PC-9 (cell line): ENCODE measurements around the gene POLRMT. TPM values are rescaled to one million over a fixed set of nuclear protein-coding genes. Genes with fewer than 3 reads are reported as not detected.
"Not testable (repeated sequence)": the region's sequence is repeated elsewhere in the genome, so short reads cannot be mapped to it uniquely, and the experiment has no call there.

Experiments
- BruUV-seq: library from RNA; stranded (reverse); fragments of 400-500 nt; replicated peaks from 2 replicates; lab custom pipeline; 2021; lab: Mats Ljungman, UMichigan
- CTCF ChIA-PET: fragments of 300-600 bp; sonication (Branson Sonifier 250); formaldehyde crosslinking; loops from one replicate; lab custom pipeline; 2022; ENCODE audit warnings: antibody characterized with exemption; lab: Charles Lee
- POLR2A ChIA-PET: fragments of 300-600 bp; sonication (Branson Sonifier 250); formaldehyde crosslinking; loops from one replicate; lab custom pipeline; 2022; ENCODE audit warnings: antibody characterized with exemption; ENCODE audit not compliant: unreplicated experiment; lab: Charles Lee
- DNase-seq, 2 experiments: peaks; one replicate each; pipeline versions ENCODE4 v3.0.0 to v3.0.0-alpha.2; 2015 to 2022; ENCODE audit warnings: mixed read lengths in 1 of 2
- H2AFZ ChIP-seq: fragments of 200-600 bp; sonication (generic); 2 replicates; pipeline ENCODE4 v1.8.1; 2017; ENCODE audit warnings: antibody characterized with exemption
- H3F3A ChIP-seq: fragments of 200-600 bp; sonication (generic); 2 replicates; pipeline ENCODE4 v1.8.1; 2017; ENCODE audit warnings: antibody characterized with exemption, mild to moderate bottlenecking, low read depth; ENCODE audit not compliant: insufficient read depth
- H3K27ac ChIP-seq: fragments of 200-600 bp; sonication (generic); 2 replicates; pipeline ENCODE4 v1.6.1; 2016; ENCODE audit warnings: mixed run types
- H3K27me3 ChIP-seq: fragments of 200-600 bp; sonication (generic); 2 replicates; pipeline ENCODE4 v1.6.1; 2016; ENCODE audit warnings: low read depth, mixed run types; ENCODE audit not compliant: insufficient read depth
- H3K36me3 ChIP-seq: fragments of 200-600 bp; sonication (generic); 2 replicates; pipeline ENCODE4 v1.6.1; 2016; ENCODE audit warnings: low read depth, mixed run types
- H3K4me1 ChIP-seq: fragments of 200-600 bp; sonication (generic); replicated peaks from 2 replicates; pipeline ENCODE4 v1.6.1; 2016; ENCODE audit warnings: mixed run types; ENCODE audit not compliant: insufficient read depth
- H3K4me2 ChIP-seq: fragments of 200-600 bp; sonication (generic); 2 replicates; pipeline ENCODE4 v1.6.1; 2017; ENCODE audit warnings: mixed run types
- H3K4me3 ChIP-seq: fragments of 200-600 bp; sonication (generic); 2 replicates; pipeline ENCODE4 v1.6.1; 2016; ENCODE audit warnings: mixed run types
- H3K79me2 ChIP-seq: fragments of 200-600 bp; sonication (generic); 2 replicates; pipeline ENCODE4 v1.6.1; 2017; ENCODE audit warnings: low read depth, mixed run types
- H3K9me2 ChIP-seq: fragments of 200-600 bp; sonication (generic); 2 replicates; pipeline ENCODE4 v1.8.1; 2017; ENCODE audit warnings: mild to moderate bottlenecking; ENCODE audit not compliant: insufficient read depth
- H3K9me3 ChIP-seq: fragments of 200-600 bp; sonication (generic); 2 replicates; pipeline ENCODE4 v1.8.1; 2016; ENCODE audit warnings: low read depth; ENCODE audit not compliant: insufficient read depth
- H4K20me1 ChIP-seq: fragments of 200-600 bp; sonication (generic); 2 replicates; pipeline ENCODE4 v1.8.1; 2017; ENCODE audit not compliant: insufficient read depth
- EZH2 ChIP-seq: fragments of 200-600 bp; sonication (generic); IDR thresholded peaks from 2 replicates; pipeline ENCODE4 v1.8.0; 2017; ENCODE audit warnings: antibody characterized with exemption, low read depth
- intact Hi-C: fragments of 100-400 bp; cut with micrococcal nuclease; formaldehyde crosslinking; loops from one replicate; pipeline ENCODE4 v1.10.0; 2022; ENCODE audit not compliant: unreplicated experiment
- total RNA-seq: library from RNA; stranded (reverse); gene quantifications from 2 replicates; pipeline ENCODE4 v1.2.3, GENCODE V29; 2021
- TF ChIP-seq, protein P1 (sequence below): fragments of 200-600 bp; sonication (generic); conservative IDR thresholded peaks from 2 replicates; pipeline ENCODE4 v1.6.1; 2017; ENCODE audit warnings: mixed run types, antibody characterized with exemption, mild to moderate bottlenecking, moderate library complexity

Gene POLRMT
- total RNA-seq, 1 experiment from 2014 or later: 46.4 TPM

DNA sequence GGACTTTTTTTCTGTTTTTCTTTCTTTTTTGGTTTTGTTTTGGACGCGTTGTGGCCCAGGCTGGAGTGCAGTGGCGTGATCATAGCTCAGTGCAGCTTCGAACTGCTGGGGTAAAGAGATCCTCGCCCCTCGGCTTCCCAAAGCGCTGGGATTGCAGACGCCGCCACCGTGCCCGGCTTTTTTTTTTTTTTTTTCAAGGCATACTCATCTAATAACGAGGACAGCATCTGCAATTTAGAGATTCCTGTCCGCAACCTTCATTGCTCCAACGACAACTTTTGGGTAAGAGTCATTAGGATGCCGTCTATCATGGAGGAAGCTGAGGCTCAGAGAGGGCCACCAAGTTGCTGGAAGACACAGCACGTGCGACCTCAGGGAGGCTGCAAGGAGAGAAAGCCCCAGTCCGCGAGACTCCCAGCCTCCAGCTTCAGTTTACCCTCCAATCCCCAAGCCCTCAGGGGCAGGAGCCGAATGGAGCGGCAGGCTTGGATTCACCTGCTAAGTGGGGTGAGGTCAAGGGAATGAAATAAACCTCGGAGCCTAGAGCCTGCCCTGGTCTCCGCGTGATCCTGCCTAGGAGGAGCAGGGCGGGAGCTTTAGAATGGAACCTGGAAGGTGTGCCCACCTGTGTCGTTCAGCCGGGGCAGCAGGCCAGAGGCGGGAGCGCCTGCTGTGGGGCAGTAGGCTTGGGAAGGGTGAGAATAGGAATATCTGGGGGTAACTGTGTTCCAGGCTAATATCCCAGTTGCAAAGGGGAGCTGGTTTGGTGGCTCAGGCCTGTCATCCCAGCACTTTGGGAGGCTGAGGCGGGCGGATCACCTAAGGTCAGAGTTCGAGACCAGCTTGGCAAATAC is 676 bp upstream of the POLRMT start:
- Histone ChIP-seq H3K79me2 (peaks cover 34% of the 10 kb centered on the region), H3K4me1 (peaks cover 14% of the 10 kb centered on the region), H3K27ac (no peak overlapping the region), H3K4me3 (peak overlapping the region; percentile 87), H3K4me2 (peak overlapping the region; percentile 97), H3K9me2 (no peaks in the 10 kb centered on the region), H4K20me1 (peaks cover 8% of the 10 kb centered on the region), H3K36me3 (no peaks in the 10 kb centered on the region), H3K9me3 (no peaks in the 10 kb centered on the region), H3F3A (peaks cover 8% of the 10 kb centered on the region; the same call in 1 of the 2 replicates), H3K27me3 (no peaks in the 10 kb centered on the region), H2AFZ (peak overlapping the region; percentile 98)
- BruUV-seq: TSS peak; percentile 24
- peak in 1 of 2 experiments; percentile 16 for DNase-seq
- POLR2A ChIA-PET: no interaction called here
- TF ChIP-seq, protein P1, sequence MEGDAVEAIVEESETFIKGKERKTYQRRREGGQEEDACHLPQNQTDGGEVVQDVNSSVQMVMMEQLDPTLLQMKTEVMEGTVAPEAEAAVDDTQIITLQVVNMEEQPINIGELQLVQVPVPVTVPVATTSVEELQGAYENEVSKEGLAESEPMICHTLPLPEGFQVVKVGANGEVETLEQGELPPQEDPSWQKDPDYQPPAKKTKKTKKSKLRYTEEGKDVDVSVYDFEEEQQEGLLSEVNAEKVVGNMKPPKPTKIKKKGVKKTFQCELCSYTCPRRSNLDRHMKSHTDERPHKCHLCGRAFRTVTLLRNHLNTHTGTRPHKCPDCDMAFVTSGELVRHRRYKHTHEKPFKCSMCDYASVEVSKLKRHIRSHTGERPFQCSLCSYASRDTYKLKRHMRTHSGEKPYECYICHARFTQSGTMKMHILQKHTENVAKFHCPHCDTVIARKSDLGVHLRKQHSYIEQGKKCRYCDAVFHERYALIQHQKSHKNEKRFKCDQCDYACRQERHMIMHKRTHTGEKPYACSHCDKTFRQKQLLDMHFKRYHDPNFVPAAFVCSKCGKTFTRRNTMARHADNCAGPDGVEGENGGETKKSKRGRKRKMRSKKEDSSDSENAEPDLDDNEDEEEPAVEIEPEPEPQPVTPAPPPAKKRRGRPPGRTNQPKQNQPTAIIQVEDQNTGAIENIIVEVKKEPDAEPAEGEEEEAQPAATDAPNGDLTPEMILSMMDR: no peak
- TF ChIP-seq EZH2: no peak
- intact Hi-C loops: no loop called here
- CTCF ChIA-PET: interaction anchor here (1.2 kb wide), 1 partner anchor 128 kb away, joined by 6 read pairs; no protein-coding TSS in a partner anchor

DNA sequence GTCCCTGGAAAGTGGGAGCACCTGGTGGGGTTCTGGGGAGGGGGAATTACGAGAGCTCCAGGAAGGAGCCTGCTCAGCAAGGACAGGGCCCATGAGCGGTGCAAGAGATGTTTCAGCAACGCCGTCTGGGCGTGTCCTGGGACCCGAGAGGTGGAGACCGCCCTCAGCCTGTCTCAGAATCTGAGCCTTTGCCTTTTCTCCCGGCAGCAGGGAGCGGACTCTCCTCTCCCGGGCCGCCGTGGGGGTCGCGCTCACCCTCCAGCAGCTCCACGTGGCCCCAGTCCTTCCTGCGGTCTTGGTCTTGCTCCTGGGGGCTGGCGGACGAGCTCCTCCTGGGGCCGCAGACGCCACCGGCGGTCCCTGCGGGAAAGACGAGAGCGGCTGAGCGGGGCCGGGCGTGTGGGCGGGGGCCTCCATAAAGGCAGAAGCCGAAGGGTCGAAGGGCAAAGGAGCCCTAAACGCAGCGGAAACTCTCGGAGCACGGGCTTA is 714 bp downstream of the POLRMT start:
- H3K79me2 ChIP-seq: peaks cover 34% of the 10 kb centered on the region
- no peak overlapping the region for H3K27ac ChIP-seq
- H3K4me3 ChIP-seq: peak overlapping the region; percentile 87
- intact Hi-C loops: no loop called here
- H2AFZ ChIP-seq: peak overlapping the region; percentile 97
- no peak for TF ChIP-seq EZH2
- TF ChIP-seq, protein P1: no peak
- H3K4me2 ChIP-seq: peak overlapping the region; percentile 97
- 0 out of 2 replicates have a peak, but pooled peaks cover 7% of the 10 kb centered on the region for H3K36me3 ChIP-seq
- H3K9me3 ChIP-seq: no peaks in the 10 kb centered on the region
- H3K9me2 ChIP-seq: no peaks in the 10 kb centered on the region
- H3K27me3 ChIP-seq: no peaks in the 10 kb centered on the region
- peaks cover 8% of the 10 kb centered on the region for H3K4me1 ChIP-seq
- CTCF ChIA-PET: no interaction called here
- BruUV-seq: no TSS peak
- POLR2A ChIA-PET: interaction anchor here (0.6 kb wide), 1 partner anchor 79 kb away, joined by 6 read pairs; no protein-coding TSS in a partner anchor
- H3F3A ChIP-seq: 0 out of 2 replicates have a peak, but pooled peaks cover 8% of the 10 kb centered on the region
- DNase-seq: peak in 1 of 2 experiments; percentile 50
- peaks cover 11% of the 10 kb centered on the region for H4K20me1 ChIP-seq

DNA sequence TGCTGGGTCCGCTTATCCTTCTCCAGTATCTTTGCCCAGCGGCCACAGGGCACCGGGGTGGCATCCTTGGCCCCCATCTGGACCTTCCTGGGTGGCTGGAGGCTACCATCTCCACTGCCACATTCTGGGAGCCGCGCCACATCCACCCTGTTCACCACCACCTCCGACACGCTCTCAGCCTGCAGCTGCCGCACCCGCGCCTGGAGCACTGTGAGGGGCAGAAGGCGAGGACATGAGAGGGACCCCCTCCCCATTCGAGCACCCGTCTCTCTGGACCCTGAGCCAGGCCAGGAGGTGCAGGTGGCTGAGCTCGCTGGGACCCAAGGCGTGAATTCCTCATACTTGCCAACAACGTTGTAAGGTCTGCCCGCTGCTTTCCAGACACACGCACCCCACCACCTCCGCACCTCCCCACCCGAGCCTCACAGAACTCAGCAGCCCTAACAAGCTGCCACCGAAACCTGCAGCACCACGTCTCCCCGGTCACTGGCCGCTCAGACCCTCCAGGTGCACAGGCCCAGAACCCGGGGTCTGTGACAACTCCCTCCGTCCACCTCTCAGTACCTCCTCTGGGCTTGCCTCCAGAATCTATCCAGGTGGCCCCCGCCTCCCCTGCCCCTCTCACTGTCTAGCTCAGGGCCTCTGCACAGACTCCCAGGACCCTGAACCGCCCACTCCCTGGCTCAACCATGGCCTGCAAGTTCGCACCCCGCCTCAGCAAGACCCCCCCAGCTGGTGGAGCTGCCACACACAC is 3.2 kb downstream of the POLRMT start:
- no TSS peak for BruUV-seq
- intact Hi-C loops: no loop called here
- TF ChIP-seq, protein P1: no peak
- TF ChIP-seq EZH2: no peak
- Histone ChIP-seq H3K36me3 (0 out of 2 replicates have a peak, but pooled peaks cover 7% of the 10 kb centered on the region), H3K4me3 (no peak overlapping the region), H3F3A (0 out of 2 replicates have a peak, but pooled peaks cover 8% of the 10 kb centered on the region), H4K20me1 (peaks cover 11% of the 10 kb centered on the region), H3K79me2 (peaks cover 34% of the 10 kb centered on the region), H3K27ac (no peak overlapping the region), H3K4me1 (peaks cover 8% of the 10 kb centered on the region), H2AFZ (no peak overlapping the region), H3K9me3 (no peaks in the 10 kb centered on the region), H3K4me2 (no peak overlapping the region), H3K9me2 (no peaks in the 10 kb centered on the region), H3K27me3 (no peaks in the 10 kb centered on the region)
- POLR2A ChIA-PET: no interaction called here
- DNase-seq: no peak
- CTCF ChIA-PET: no interaction called here

DNA sequence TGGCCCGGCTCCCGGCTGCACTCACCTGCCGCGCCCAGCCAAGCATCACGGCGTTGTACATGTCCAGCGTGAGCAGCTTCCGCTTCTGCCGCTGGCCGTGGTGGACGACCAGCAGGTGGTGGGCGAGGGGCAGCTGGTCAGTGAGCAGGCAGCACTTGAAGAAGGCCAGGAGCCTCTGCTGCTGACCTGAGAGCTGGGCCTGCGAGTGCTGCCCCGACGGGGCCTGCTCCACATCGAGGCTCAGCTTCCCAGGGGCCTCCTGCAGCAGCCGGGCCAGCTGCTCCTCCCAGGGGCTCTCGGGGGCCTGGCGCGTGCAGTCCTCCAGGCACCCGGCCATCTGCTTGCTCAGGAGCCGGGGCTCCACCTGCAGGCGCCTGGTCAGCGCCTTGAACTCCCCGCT is 3.8 kb downstream of the POLRMT start:
- POLR2A ChIA-PET, H3K4me1 ChIP-seq, BruUV-seq, H2AFZ ChIP-seq, H3K36me3 ChIP-seq, H3K4me3 ChIP-seq, H3F3A ChIP-seq, CTCF ChIA-PET, H3K4me2 ChIP-seq, DNase-seq, H3K27me3 ChIP-seq, H3K9me2 ChIP-seq, intact Hi-C loops, H3K27ac ChIP-seq, H3K9me3 ChIP-seq: not testable (repeated sequence)
- peaks cover 11% of the 10 kb centered on the region for H4K20me1 ChIP-seq
- peaks cover 34% of the 10 kb centered on the region for H3K79me2 ChIP-seq
